GM18873 (cell line): ENCODE measurements around the gene PTPRM.

Experiments
- ATAC-seq: cut with Tn5 transposase; IDR thresholded peaks from one replicate; pipeline ENCODE4 v1.9.1; 2021; ENCODE audit warnings: mild to moderate bottlenecking, moderate library complexity, moderate number of reproducible peaks; ENCODE audit not compliant: unreplicated experiment, low FRiP score

PTPRM gene

GRCh38 chr18:7566567-7567473 is at the start of gene PTPRM:
PTPRM (plus strand) TSS chr18:7567316; CDS start chr18:7567819, 503 bp downstream.
- no peak for ATAC-seq

- ATAC-seq: no peak
Observed at GRCh38 chr18:7517852-7518251, 49.3 kb upstream of the PTPRM start.

- ATAC-seq: no peak
Observed at GRCh38 chr18:7520200-7520785, 46.8 kb upstream of the PTPRM start.

GRCh38 chr18:7521226-7521856 is 45.8 kb upstream of the PTPRM start:
- ATAC-seq: no peak

GRCh38 chr18:7523772-7524171 is 43.3 kb upstream of the PTPRM start:
- no peak for ATAC-seq

- no peak for ATAC-seq
Observed at GRCh38 chr18:7524786-7525185, 42.3 kb upstream of the PTPRM start.

GRCh38 chr18:7532942-7533341 is 34.2 kb upstream of the PTPRM start:
- ATAC-seq: no peak

GRCh38 chr18:7535436-7536205 is 31.5 kb upstream of the PTPRM start:
- no peak for ATAC-seq

GRCh38 chr18:7537145-7537544 is 30.0 kb upstream of the PTPRM start:
- ATAC-seq: no peak

- ATAC-seq: no peak
Observed at GRCh38 chr18:7541835-7542234, 25.3 kb upstream of the PTPRM start.

- ATAC-seq: no peak
Observed at GRCh38 chr18:7544686-7545085, 22.4 kb upstream of the PTPRM start.

GRCh38 chr18:7545734-7546133 is 21.4 kb upstream of the PTPRM start:
- ATAC-seq: no peak

- no peak for ATAC-seq
Observed at GRCh38 chr18:7548221-7548620, 18.9 kb upstream of the PTPRM start.

- no peak for ATAC-seq
Observed at GRCh38 chr18:7548721-7549120, 18.4 kb upstream of the PTPRM start.

- no peak for ATAC-seq
Observed at GRCh38 chr18:7557973-7558372, 9.1 kb upstream of the PTPRM start.

GRCh38 chr18:7558769-7559168 is 8.3 kb upstream of the PTPRM start:
- no peak for ATAC-seq

- no peak for ATAC-seq
Observed at GRCh38 chr18:7559709-7560319, 7.3 kb upstream of the PTPRM start.

- ATAC-seq: no peak
Observed at GRCh38 chr18:7561909-7562460, 5.1 kb upstream of the PTPRM start.

GRCh38 chr18:7562491-7562890 is 4.6 kb upstream of the PTPRM start:
- no peak for ATAC-seq

GRCh38 chr18:7565677-7566076 is 1.4 kb upstream of the PTPRM start:
- no peak for ATAC-seq
